NCI-H226 (cell line): Measurements from ENCODE around the gene PPIL1.

Experiments used
- DNase-seq: peaks from one replicate; pipeline ENCODE4 v3.0.0-alpha.2; 2015

The PPIL1 gene

DNA sequence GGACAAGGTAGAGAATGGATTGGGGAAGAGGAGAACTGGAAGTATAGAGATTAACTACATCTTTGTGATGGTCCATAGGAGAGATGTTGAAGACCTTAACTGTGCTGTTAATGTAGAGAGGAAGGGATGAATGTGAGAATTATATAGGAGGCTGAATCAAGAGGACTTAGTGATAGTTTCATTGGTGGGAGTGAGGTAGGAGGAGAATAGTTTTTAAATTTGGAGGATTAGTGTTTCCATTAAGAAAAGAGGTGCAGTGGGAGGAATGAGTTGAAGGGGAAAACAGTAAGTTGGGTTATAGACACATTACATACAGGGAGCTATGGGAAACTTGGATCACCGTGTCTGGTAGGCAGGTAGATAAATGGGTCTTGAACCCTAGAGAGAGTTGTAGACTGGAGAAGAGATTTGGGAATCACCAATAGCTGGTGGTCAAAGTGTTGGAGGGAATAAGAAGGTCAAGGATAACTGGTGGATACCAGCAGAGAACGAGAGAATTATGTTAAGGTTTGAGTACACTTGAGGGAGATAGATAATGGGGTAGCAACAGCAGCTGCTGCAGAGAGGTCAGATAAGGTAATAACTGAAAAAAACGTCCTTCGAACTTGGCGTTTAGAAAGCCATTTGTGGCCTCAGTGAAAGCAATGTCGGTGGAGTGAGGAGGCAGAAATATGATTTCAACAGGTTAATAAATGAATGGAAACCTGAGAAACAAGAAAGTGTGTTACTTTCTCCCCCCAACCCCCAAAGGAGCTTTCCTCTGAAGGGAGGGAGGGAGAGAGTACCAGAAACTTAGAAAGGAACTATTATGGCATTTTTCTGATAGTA lies 14.3 kb upstream of the PPIL1 start:
- DNase-seq, result no peak

DNA sequence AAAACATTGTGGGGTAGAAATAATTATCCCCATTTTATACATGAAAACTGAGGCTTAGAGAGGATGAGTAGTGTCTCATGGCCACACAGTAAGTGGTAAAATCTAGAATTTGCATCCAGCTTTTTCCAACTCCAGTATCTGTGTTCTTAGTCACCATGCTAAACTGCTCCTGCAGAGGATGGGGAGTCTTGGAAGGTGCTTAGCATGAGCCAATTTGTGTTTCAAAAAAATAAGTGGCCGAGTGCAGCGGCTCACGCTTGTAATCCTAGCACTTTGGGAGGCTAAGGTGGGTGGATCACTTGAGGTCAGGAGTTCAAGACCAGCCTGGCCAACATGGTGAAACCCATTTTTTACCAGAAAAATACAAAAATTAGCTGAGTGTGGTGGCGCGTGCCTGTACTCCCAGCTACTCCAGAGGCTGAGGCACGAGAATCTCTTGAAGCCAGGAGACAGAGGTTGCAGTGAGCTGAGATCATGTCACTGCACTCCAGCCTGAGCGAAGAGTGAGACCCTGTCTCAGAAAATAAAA lies 13.6 kb upstream of the PPIL1 start:
- DNase-seq, result no peak

DNA sequence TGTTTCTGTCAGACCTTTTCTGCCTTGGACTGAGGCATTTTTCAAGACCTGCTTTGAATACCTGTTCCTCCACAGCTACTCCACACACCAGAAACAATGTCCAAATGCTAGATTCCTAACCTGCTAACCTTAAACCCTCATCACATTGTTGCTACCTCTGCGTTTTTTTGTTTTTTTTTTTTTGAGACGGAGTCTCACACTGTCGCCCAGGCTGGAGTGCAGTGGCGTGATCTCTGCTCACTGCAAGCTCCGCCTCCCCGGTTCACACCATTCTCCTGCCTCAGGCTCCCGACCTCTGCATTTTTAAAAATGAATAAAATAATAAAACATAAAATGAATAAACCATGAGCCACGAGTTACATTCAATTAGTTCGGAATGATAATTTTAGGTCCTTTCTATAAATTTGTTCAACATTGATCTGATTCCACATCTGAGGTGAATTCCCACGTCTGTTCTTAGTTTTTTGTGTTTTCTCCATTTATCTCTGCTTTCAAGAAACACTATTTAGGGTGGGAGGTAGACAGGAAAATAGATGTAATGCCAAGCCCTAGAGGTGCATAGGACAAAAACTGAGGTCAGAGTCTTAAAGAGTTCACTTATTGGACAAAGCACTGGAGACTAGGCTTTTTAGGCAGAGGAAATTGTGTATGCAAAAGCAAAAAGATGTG lies 12.5 kb upstream of the PPIL1 start:
- no peak for DNase-seq

DNA sequence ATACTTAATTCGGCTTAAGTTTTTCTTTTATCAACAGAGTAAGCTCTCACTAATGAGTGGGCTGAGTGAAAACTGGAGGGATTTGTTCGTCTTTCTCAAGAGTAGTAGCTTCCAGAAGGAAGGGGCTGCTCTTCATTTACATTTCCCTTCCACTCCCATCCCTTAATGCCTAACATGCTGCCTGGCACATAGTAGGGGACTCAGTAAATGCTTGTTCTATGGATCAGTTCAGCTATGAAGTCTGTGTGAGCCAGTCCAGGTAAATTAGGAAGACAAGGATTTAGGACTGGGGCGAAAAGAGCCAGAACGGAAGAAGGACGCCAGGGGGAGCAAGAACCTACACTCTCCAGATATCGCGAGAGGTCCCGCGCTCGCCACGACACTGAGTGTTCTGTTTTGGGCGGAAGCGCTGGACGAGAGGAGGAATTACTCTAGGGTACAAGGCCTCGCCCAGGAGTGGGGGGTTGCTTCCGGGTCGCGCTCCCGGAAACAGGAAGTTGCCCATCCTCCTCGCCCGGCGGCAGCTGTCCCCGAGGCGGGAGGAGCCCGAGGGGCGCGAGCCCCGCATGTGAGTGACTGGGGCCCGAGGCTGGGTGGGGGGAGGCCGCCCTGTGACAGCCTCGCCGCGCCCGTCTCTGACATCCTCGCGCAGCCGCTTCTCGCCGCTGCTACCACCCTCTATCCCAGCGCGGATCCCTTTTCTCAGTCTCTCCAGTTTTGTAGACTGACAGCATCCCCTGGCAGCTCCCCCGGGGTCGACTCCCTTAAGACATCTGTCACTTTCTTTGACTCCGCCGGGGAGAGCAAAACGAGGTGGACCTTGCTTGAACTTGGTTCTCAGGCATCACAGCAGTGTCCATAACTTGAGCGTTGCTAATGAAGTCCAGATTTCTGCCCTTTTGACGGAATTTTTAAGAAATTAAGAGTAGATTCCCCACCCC lies 11.1 kb upstream of the PPIL1 start, which contains the start of gene C6orf89:
Gene C6orf89, plus strand, starts transcription at position 492 of the 941 bp plus-strand sequence. CDS start 13,493 bp downstream, outside the sequence.
- peak; percentile 93 for DNase-seq

DNA sequence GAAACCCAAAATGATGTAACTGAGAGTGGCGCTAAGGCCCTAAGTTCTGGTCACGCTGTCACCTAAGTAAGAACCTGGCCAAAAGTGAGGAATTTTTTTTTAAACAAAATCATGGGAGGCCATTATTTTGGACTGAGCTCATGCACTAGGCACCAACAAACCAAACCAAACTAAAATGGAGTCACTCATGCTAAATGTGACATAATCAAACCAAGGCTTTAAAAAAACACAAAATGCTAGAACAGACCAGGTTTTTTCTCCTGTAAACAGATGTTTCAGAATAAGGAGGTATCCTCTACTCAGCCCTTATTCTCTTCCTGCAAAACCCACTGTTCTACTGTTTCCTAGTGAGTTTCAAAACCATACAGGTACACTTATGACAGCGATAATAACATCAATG lies 10.0 kb upstream of the PPIL1 start:
- DNase-seq, result no peak

DNA sequence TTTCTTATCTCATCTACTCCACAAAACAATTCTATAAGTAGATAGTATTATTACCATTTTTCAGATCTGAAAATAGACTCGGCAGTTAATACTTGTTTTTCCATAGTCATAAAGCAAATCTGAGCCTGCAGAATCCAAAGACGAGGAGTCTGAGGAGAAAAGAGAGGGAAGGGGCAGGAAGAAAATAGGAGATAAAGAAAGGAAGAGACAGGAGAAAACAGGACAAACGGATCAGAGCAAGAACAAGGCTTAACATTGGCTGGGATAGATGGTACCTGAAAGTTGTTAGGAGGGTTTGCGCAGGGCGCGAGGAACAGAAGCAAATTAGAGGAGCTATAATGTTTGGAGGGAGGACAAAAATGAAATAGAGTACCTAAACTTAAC lies 639 bp upstream of the PPIL1 start:
- no peak for DNase-seq

DNA sequence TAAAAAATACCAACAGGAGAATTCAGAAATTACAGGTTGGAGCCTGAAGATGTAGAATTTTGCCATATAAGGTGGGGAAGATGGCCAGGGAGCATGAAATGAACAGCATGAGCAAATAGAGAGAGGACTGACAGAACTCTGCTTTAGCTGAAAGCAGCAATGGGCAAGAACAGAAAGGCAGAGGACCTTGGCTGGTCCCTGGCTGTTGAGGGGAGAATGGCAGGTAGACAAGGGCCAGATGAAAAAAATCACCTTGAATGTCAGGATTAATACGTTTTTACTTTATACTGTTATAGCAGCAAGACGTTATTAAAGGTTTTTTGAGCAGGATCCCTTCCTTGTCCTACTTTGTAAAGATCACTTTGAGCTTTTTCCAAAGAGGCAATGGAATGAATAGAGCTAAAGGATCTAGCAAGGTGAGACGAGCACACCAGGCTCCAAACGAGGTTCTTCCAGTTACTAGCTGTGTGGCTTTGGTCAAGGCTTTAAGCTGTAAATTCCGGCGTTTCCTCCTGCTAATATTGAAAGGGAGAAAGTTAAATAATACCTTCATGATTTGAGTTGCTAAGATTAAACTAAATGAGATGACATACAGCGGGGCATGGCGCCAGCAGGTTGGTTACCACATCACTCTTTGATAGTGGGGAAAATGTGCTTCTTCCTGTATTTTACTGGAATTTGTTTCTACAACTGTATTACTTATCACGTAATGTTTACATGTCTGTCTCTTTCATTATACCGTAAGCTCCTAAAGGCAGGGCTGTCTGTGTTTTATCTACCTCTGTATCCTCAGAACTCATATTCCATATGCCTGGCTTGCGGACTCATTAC lies 776 bp downstream of the PPIL1 start:
- no peak for DNase-seq

DNA sequence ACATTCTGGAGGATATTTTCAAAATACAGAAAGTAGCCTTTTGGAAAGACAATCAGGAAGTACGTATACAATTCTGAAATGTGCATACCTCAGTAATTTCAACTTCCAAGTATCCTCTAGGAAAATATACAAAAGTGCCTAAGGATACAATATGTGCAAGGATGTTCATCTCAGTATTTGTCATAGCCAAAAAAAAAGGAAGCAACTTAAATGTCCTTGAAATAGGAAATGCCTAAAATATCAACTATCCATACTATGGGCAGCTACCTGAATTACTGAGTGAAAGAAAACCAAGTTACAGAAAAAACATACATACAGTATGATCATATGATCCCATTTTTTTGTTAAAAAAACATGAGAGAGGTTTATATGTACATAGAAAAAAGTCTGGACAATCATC lies 1.5 kb downstream of the PPIL1 start:
- no peak for DNase-seq

DNA sequence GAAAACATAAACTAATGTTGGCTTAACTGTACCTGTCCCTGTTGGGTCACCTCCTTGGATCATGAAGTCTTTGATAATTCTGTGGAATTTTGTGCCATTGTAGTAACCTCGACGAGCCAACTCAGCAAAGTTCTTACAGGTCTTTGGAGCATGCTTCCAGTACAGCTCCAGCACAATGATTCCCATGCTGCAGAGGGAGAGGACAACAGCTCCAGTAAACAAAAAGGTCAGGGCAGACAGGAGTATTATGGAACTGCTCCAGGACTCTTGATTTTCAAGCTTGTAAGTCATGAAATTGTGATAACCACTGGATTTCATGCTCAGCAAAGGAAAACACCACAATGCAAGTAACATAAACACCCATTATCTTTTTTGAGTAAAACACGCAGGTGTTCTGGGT lies 2.9 kb downstream of the PPIL1 start:
- DNase-seq, result no peak

DNA sequence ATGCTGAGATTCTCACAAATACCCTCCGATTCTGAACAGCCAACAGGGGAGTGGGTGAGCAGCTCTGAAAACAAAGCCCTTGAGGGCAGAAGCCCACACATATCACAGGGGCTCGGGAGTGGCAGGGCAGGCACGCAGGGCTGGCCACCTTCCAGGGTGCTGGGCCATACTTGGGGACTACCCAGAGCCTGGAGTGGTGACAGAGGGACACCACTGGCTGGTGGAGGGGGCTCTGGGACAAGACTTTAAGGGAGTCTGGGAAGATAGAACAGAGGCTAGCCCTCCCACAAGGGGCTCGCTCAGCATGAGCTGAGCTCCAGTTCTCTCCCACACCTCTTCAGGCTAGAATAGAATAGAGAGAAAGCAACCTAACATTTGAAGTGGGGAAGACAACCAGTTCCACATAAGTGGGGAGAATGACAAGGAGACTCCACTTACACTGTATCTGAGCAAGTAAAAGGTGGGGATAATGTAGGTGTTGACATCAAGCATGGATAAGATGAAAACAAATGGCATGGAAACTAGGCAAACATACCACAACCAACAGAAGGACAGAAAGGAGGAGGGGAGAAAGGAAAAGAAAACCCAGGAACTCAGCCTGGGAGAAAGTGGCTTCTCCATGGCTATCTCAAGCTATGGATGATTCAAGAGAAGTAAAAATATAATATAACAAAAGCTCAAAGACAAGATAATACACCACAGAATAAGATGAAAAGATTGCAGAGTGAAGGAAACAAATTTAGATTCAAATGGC lies 7.0 kb downstream of the PPIL1 start:
- no peak for DNase-seq

DNA sequence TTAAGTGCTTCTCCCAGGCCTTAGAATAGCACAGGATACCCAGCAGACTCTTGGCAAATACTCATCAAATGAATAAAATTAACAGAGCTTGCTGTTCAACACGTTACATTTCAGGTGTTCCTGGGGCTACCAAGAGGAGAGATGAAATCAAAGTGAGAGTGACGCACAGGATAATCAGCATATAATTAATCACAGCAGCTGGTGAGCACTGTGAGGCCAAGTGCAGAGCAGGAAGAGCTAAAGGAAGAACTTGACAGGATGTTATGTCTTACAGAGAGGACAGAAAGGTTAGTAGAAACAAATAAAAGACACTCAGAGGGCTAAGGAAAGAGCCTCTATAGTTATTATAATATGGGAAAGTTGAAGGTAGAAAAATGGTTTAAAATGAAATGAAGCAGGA lies 8.8 kb downstream of the PPIL1 start:
- no peak for DNase-seq

DNA sequence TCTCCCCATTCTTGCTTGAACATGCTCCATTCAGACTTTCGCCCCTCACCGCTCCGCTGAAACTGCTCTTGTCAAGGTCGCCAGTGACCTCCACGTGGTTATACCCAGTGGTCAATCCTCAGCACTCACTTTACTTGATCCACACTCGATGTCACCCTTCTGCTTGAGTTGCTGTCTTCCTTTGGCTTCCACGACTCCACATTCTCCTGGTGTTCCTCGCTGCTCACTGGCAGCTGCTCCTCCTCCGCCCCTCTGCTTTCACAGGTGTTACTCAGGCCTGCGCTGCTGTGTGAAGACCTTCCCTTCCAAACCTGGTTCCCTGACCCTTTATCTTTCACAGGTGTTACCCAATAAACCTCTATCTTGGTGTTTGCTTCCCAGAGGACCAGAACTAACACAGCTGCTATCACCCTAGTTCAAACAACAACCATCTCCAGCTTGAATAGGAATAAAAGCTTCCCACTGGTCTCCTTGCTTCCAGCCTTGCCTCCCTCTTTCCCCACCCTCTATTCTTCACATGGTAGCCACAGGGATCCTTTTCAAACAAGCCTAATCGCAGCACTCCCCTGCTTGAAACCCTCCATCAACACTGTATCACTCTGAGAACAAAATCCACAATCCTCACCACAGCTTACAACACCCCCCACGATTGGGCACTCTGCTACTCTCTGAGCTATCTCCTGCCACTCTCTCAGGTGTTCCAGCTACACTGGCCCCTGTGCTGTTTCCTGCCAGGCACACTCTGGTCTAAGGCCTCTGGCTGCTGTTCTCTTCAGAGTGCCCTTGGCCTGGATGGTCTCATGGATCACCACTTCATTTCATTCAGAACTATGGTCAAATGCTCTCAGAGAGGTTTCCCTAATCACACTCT lies 10.7 kb downstream of the PPIL1 start:
- no peak for DNase-seq

DNA sequence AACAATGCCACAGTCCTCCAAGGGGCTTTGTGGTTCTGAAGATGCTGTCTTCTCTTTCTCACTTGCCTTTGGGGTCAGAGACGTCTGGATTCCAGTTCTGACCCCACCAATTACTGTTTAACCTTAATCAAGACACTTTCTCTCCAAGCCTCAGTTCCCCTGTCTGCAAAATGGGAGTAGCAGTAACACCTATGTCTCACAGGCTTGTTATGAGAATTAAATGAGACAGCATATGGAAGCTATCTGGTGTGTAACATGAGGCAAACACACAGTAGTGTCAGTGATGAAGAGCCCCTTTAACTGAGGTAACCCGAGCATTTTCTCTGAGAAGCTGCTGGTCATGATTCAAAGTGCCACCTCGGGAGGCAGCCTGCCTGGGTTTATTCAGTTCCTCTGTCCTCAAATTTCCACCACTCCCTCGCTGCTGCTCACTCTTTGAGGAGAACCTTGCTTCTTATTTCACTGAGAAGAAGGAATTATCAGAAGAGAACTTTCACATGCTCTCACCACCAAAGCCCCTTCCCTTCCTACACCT lies 11.7 kb downstream of the PPIL1 start:
- no peak for DNase-seq

DNA sequence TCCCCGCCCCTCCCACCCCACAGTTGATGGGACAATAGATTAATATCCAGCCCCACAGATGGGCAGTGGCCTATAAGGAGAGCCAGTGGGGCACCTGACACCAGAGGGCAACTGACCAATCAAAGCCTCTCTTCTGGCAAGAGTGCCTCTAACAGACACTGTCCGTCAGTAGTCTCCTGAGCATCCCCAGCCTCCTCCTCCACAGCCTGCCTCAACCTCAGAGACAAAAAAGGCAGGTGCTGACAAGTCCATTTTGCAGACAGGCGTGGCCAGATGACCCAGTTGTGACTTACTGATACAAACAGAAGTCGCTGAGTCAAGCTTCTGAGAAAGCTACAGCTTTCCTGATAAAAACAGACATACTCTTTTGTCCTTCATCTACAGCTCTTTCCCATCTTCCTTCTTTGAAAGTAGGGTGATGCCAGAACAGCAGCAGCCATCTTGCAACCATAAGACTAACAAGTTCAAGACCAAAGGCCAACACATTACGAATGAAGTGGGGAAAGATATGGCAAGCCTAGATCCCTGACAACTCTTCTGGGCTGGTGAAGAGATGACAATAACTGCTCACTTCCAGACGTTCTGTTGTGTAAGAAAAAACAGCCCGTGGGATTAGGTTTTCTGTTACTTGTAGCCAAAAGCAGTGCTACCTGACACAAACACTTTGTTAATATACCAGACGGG lies 12.3 kb downstream of the PPIL1 start:
- DNase-seq, result no peak

DNA sequence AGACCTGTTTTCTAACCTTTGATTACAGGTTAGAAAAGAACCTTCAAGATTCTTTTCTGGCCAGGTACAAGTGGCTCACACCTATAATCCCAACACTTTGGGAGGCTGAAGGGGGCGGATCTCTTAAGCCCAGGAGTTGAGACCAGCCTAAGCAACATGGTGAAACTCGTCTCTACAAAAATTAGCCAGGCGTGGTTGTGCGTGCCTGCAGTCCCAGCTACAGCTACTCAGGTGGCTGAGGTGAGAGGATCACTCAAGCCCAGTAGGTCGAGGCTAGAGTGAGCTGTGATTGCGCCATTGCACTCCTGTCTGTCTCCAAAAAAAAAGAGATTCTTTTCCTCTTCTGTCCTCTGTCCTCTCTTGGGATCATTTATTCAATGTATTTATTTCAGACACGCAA lies 14.5 kb downstream of the PPIL1 start:
- no peak for DNase-seq

DNA sequence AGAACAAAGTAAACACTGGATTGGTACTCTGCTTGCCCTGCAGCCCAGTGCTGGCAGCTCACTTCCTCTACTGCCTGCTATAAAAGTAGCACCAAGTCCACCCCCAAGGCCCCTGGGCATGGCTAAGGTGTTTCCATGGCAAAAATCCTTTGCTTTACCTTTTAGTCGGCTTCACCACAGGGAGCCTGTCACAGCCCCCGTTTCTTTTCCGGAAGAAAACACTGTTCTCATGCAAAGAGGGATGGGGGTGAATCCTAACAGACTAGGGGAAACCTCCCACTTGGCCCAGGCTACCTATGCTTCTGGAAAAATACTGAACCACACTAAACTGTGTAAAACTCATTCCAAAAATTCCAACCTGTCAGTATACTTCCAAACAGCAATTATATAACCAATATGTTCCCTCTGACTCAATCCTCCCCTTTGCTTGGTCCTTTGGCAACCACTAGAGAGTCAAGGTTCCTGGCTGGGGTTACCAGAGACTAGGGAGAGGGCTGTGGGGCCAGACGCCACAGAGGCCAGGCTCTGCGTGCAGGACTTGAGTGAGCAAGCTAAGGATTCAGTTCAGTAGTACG lies 16.1 kb downstream of the PPIL1 start:
- peak; percentile 93 for DNase-seq

DNA sequence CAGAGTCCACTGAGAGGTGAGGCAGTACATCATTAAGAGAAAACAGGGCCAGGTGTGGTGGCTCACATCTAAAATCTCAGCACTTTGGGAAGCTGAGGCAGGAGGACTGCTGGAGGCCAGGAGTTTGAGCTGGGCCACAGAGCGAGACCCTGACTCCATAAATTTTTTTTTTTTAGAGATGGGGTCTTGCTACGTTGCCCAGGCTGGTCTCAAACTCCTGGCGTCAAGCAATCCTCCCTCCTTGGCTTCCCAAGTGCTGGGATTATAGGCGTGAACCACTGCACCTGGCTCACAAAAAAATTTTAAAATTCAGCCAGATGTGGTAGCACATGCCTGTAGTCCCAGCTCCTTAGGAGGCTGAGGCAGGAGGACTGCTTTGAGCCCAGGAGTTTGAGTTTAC lies 17.3 kb downstream of the PPIL1 start:
- DNase-seq, result no peak

DNA sequence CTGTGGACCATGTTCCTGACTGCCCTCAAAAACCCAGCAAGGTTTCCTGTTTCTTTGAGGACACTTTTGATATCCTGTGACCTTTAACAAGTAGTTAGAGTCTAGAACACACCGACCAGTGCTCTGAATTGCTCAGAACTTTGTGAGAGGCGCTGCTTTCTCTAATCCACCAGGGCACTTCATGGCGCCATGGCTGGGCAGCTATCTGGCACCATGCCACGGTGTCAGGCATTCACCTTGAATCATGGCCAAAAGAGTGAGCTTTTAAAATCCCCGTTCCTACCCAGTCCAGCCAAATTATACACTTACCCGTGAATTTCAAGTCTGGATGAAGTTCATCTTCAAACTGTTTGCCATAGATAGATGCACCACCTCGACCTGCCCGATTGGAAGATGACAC lies 18.3 kb downstream of the PPIL1 start:
- DNase-seq, result no peak

DNA sequence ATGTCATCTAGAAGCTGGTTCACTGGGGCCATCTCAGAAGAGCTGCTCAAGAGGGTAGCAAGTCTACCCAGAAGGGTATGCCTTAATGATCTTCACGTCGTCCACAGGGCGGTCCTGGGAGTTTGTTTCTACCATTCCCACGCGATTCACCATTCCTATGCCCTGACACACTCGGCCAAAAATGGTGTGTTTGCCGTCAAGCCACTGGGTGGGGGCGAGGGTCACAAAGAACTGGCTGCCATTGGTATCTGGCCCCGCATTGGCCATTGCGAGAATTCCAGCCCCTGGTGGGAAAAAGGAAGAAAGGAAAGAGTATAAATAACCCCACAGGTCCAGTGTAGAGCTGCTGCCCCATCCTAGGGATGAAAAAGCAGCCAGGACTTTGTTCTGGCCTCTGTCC lies 18.9 kb downstream of the PPIL1 start:
- no peak for DNase-seq
